B cell (primary cell): ENCODE results near the gene NCK2. TPM values are rescaled to one million over a fixed set of nuclear protein-coding genes. Genes with fewer than 3 reads are reported as not detected.

Source experiments
- ATAC-seq: fragments of 200-7000 bp; cut with Tn5 transposase; one replicate; pipeline ENCODE4 v1.10.0; 2021; ENCODE audit warnings: low read depth, mild to moderate bottlenecking, moderate number of reproducible peaks, moderate library complexity
- CTCF ChIA-PET: fragments of 350-600 bp; sonication (Branson Sonifier 250); formaldehyde crosslinking; loops from one replicate; lab custom pipeline; 2021; ENCODE audit warnings: antibody characterized with exemption, inconsistent platforms; lab: Charles Lee
- POLR2A ChIA-PET: fragments of 350-600 bp; sonication (Branson Sonifier 250); formaldehyde crosslinking; loops from one replicate; lab custom pipeline; 2021; ENCODE audit warnings: antibody characterized with exemption; lab: Charles Lee
- DNase-seq: peaks from one replicate; pipeline ENCODE4 v3.0.0; 2013
- H2AFZ ChIP-seq: 2 replicates; pipeline ENCODE4 v1.6.1; 2012; ENCODE audit warnings: mild to moderate bottlenecking, low read depth, low read length; ENCODE audit not compliant: insufficient read depth, poor library complexity, severe bottlenecking
- H3K27ac ChIP-seq, 2 donors: 1 replicate in 1 of 2; 2 replicates in 1 of 2; pipeline ENCODE4 v1.5.1; 2012 to 2013; ENCODE audit warnings: low read length in 2 of 2, mild to moderate bottlenecking in 2 of 2, moderate library complexity in 1 of 2
- H3K27me3 ChIP-seq, 4 experiments: fragments of 200-600 bp in 1 of 4; sonication (generic) in 1 of 4; replicated peaks in 1 of 4; 1 replicate in 2 of 4; 2 replicates in 2 of 4; pipeline versions ENCODE4 v1.6.1 to v1.7.0; 2013 to 2016; ENCODE audit warnings: low read length in 3 of 4, mild to moderate bottlenecking in 2 of 4, mixed read lengths in 1 of 4, moderate library complexity in 1 of 4; ENCODE audit not compliant: insufficient read depth in 4 of 4, control insufficient read depth in 3 of 4; ENCODE audit errors: control extremely low read depth in 1 of 4
- H3K36me3 ChIP-seq, 2 experiments: replicated peaks in 1 of 2; 1 replicate in 1 of 2; 2 replicates in 1 of 2; pipeline versions ENCODE4 v1.6.1 to v1.7.1; 2013; ENCODE audit warnings: low read length in 1 of 2; ENCODE audit not compliant: insufficient read depth in 2 of 2, control insufficient read depth in 1 of 2; ENCODE audit errors: control extremely low read depth in 1 of 2, extremely low read depth in 1 of 2
- H3K4me1 ChIP-seq, 2 donors: fragments of 200-600 bp in 1 of 2; sonication (generic) in 1 of 2; 1 replicate in 1 of 2; 2 replicates in 1 of 2; pipeline versions ENCODE4 v1.5.1 to v1.6.1; 2013 to 2017; ENCODE audit warnings: low read length in 2 of 2; ENCODE audit not compliant: control insufficient read depth in 2 of 2, insufficient read depth in 2 of 2
- H3K4me2 ChIP-seq: replicated peaks from 2 replicates; pipeline ENCODE3; 2012; ENCODE audit warnings: mild to moderate bottlenecking, low read depth, low read length; ENCODE audit not compliant: poor library complexity, severe bottlenecking
- H3K4me3 ChIP-seq, 5 experiments: fragments of 200-600 bp in 1 of 5; sonication (generic) in 1 of 5; 1 replicate in 3 of 5; 2 replicates in 2 of 5; pipeline versions ENCODE4 v1.5.1 to v1.7.0; 2011 to 2016; ENCODE audit warnings: low read length in 4 of 5, mild to moderate bottlenecking in 4 of 5, low read depth in 2 of 5, control low read depth in 1 of 5, moderate library complexity in 1 of 5; ENCODE audit not compliant: insufficient read depth in 1 of 5; ENCODE audit errors: control extremely low read depth in 1 of 5, extremely low read depth in 1 of 5
- H3K79me2 ChIP-seq: fragments of 200-600 bp; sonication (generic); one replicate; pipeline ENCODE4 v1.6.0; 2016; ENCODE audit warnings: low read length; ENCODE audit not compliant: control insufficient read depth, insufficient read depth
- H3K9ac ChIP-seq: fragments of 200-600 bp; sonication (generic); 2 replicates; pipeline ENCODE4 v1.6.1; 2017; ENCODE audit warnings: mild to moderate bottlenecking, low read length, moderate library complexity
- H3K9me3 ChIP-seq, 3 donors: one replicate each; pipeline versions ENCODE4 v1.6.1 to v1.7.1; 2013; ENCODE audit warnings: low read length in 2 of 3; ENCODE audit not compliant: control insufficient read depth in 2 of 3, insufficient read depth in 1 of 3; ENCODE audit errors: control extremely low read depth in 1 of 3
- H4K20me1 ChIP-seq: 2 replicates; pipeline ENCODE4 v1.6.0; 2012; ENCODE audit warnings: mild to moderate bottlenecking, low read length; ENCODE audit not compliant: insufficient read depth, control insufficient read depth, poor library complexity, severe bottlenecking
- H3K27ac Mint-ChIP-seq: one replicate; pipeline ENCODE4 v1.8.0; 2021; ENCODE audit warnings: mixed read lengths
- H3K27me3 Mint-ChIP-seq: one replicate; pipeline ENCODE4 v1.8.0; 2021; ENCODE audit warnings: mixed read lengths
- H3K4me1 Mint-ChIP-seq: one replicate; pipeline ENCODE4 v1.8.0; 2021; ENCODE audit warnings: mixed read lengths
- H3K4me3 Mint-ChIP-seq: one replicate; pipeline ENCODE4 v1.8.0; 2021; ENCODE audit warnings: mixed read lengths
- H3K9me3 Mint-ChIP-seq: one replicate; pipeline ENCODE4 v1.8.0; 2022; ENCODE audit warnings: mixed read lengths; ENCODE audit not compliant: insufficient read depth
- EZH2 ChIP-seq: IDR thresholded peaks from 2 replicates; pipeline ENCODE4 v1.6.1; 2012; ENCODE audit warnings: borderline replicate concordance, low read depth, mild to moderate bottlenecking, moderate library complexity, low read length; ENCODE audit not compliant: insufficient read depth, poor library complexity, severe bottlenecking
- WGBS: methylation state at CpG from one replicate; pipeline ENCODE4 v1.1.5; 2013; ENCODE audit warnings: missing lambda C conversion rate; ENCODE audit not compliant: insufficient coverage; 5-methylcytosine and 5-hydroxymethylcytosine counted together
- intact Hi-C: fragments of 100-400 bp; cut with micrococcal nuclease; formaldehyde crosslinking; loops from one replicate; pipeline ENCODE4 v1.10.0; 2022
- polyA plus RNA-seq: library from polyadenylated mRNA; depleted of rRNA; stranded (reverse); fragments of >200 nt; gene quantifications from 2 replicates; pipeline ENCODE4 v1.2.3, GENCODE V29; 2012
- total RNA-seq, 2 donors: library from RNA; stranded (reverse); fragments of 120-200 nt in 1 of 2; gene quantifications; 1 replicate in 1 of 2; 2 replicates in 1 of 2; pipeline versions ENCODE4 v1.2.3 to v1.2.4, GENCODE V29; 2013 to 2022
- TF ChIP-seq, protein P1 (sequence below): fragments of 200-600 bp; IDR thresholded peaks from one replicate; pipeline ENCODE4 v1.8.0; 2022; ENCODE audit warnings: antibody characterized with exemption, mild to moderate bottlenecking

NCK2 gene
- total and polyA plus RNA-seq, 2 donors (not counting 1 experiment from before 2014, with no cell fraction given) = 64.2 to 72.3 TPM

DNA sequence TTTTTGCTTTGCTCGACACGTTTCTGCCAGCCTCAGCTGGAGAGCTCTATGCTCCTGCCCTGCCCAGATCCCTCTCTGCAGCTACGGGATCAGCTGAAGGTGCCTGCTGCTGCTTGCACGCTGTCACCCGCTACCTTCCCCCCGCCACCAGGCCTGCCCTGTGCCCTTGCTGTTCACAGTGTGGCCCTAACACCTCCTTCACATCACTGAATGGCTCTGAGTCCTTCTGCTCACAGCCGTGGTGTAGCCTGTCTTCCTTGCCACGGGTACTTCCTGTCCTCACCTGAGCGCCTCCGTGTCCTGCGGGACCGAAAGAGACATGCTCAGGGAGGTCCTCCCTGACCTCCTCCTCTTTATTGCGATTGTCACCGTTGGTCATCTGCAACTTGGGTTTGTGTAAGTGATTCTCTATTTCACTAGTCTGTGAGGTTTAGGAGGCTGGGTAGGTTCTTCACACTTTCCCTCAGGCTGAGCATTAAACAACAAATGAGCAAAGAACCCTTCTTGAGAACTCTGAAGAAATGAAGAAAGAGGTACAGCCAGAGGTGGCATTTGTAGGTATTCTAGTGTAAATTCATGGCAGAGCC, 127.5 kb downstream of the NCK2 start:
- H3K9ac ChIP-seq = no peak overlapping the region
- H3K27me3 ChIP-seq = no peaks in the 10 kb centered on the region
- H3K9me3 Mint-ChIP-seq = no peaks in the 10 kb centered on the region
- TF ChIP-seq, protein P1, sequence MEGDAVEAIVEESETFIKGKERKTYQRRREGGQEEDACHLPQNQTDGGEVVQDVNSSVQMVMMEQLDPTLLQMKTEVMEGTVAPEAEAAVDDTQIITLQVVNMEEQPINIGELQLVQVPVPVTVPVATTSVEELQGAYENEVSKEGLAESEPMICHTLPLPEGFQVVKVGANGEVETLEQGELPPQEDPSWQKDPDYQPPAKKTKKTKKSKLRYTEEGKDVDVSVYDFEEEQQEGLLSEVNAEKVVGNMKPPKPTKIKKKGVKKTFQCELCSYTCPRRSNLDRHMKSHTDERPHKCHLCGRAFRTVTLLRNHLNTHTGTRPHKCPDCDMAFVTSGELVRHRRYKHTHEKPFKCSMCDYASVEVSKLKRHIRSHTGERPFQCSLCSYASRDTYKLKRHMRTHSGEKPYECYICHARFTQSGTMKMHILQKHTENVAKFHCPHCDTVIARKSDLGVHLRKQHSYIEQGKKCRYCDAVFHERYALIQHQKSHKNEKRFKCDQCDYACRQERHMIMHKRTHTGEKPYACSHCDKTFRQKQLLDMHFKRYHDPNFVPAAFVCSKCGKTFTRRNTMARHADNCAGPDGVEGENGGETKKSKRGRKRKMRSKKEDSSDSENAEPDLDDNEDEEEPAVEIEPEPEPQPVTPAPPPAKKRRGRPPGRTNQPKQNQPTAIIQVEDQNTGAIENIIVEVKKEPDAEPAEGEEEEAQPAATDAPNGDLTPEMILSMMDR = no peak
- TF ChIP-seq EZH2 = no peak
- H3K27ac Mint-ChIP-seq = peak overlapping the region; percentile 33
- H2AFZ ChIP-seq = no peak overlapping the region
- H3K4me1 ChIP-seq = peaks cover 45 to 48% of the 10 kb centered on the region in 2 donors
- H3K27ac ChIP-seq = peak overlapping the region in 1 of 2 donors; percentile 59
- ATAC-seq = no peak
- WGBS = 78% methylated on average over 7 of the region's 14 CpGs
- H3K79me2 ChIP-seq = peaks cover 98% of the 10 kb centered on the region
- H3K4me3 Mint-ChIP-seq = peak overlapping the region; percentile 33
- H3K9me3 ChIP-seq = no peaks in the 10 kb centered on the region
- intact Hi-C loops = loop anchor here (5.0 kb wide), 1 partner anchor 75 kb away; no protein-coding TSS in a partner anchor
- DNase-seq = no peak
- peak overlapping the region; percentile 12 for H3K4me2 ChIP-seq
- peaks cover 83% of the 10 kb centered on the region for H3K4me1 Mint-ChIP-seq
- no peaks in the 10 kb centered on the region for H3K27me3 Mint-ChIP-seq
- H4K20me1 ChIP-seq = peaks cover 89% of the 10 kb centered on the region
- ChIA-PET POLR2A (no interaction called here), CTCF (no interaction called here)
- peaks cover 2 to 36% of the 10 kb centered on the region in 2 experiments for H3K36me3 ChIP-seq
- H3K4me3 ChIP-seq = no peak overlapping the region

DNA sequence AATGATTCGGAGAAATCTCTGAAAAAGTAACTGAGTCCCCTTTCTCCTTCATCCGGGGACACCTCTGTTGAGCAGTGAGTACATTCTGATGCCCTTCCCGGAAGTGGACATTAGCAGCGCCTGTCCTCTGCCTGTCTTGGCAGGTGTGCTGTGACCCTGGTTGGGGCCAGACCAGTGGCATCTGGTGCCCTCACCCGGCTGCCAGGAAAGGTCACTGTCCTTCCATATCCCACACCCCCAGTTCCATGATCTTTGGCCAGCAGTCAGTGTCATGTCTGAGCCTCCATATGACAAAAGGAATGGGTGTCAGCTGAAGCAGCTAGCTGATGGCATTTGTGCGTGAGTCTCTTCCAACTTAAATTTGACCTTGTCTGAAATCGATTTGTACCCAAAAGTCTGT, 128.1 kb downstream of the NCK2 start:
- TF ChIP-seq EZH2 = no peak
- TF ChIP-seq, protein P1 = no peak
- Histone ChIP-seq H4K20me1 (peaks cover 89% of the 10 kb centered on the region), H3K27me3 (no peaks in the 10 kb centered on the region), H3K79me2 (peaks cover 98% of the 10 kb centered on the region), H3K4me3 (no peak overlapping the region), H3K9ac (no peak overlapping the region), H2AFZ (no peak overlapping the region), H3K36me3 (peaks cover 2 to 41% of the 10 kb centered on the region in 2 experiments), H3K4me2 (no peak overlapping the region), H3K9me3 (no peaks in the 10 kb centered on the region), H3K27ac (peak overlapping the region in 1 of 2 donors; percentile 59), H3K4me1 (peaks cover 39 to 42% of the 10 kb centered on the region in 2 donors)
- POLR2A ChIA-PET = no interaction called here
- no peaks in the 10 kb centered on the region for H3K9me3 Mint-ChIP-seq
- CTCF ChIA-PET = no interaction called here
- DNase-seq (no peak), ATAC-seq (no peak)
- WGBS = 90% methylated on average over 7 of the region's 7 CpGs
- peak overlapping the region; percentile 64 for H3K4me3 Mint-ChIP-seq
- H3K27ac Mint-ChIP-seq = peak overlapping the region; percentile 37
- H3K27me3 Mint-ChIP-seq = no peaks in the 10 kb centered on the region
- peaks cover 81% of the 10 kb centered on the region for H3K4me1 Mint-ChIP-seq
- intact Hi-C loops = loop anchor here (5.0 kb wide), 1 partner anchor 76 kb away; no protein-coding TSS in a partner anchor
